Activated CD4-positive, alpha-beta T cell treated with anti-CD3 and anti-CD28 coated beads, Interleukin-2, Interleukin-4, amounts not matched to agents 100 ng/mL and 50 ng/mL, durations not matched to agents 16 hours and 8 hours (primary cell): ENCODE measurements around the gene ZDHHC8.

Experiments used
- DNase-seq: peaks from one replicate; pipeline ENCODE4 v3.0.0-alpha.2; 2020; ENCODE audit warnings: low spot score

ZDHHC8 gene

DNA sequence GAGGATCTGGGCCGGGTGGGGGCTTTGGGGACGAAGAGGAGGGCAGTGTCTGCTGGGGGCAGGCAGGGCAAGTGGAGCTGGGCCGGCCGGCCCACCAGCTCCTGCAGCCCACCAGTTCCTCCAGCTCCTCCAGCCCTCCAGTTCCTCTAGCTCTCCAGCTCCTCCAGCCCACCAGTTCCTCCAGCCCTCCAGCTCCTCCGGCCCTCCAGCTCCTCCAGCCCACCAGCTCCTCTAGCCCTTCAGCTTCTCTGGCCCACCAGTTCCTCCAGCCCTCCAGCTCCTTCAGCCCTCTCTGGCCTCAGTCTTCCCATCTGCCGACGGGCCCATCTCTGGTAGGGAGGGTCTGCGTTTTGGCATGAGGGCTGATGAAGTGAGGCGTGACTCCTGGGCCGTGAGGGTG is 28.4 kb downstream of the ZDHHC8 start:
- no peak for DNase-seq

DNA sequence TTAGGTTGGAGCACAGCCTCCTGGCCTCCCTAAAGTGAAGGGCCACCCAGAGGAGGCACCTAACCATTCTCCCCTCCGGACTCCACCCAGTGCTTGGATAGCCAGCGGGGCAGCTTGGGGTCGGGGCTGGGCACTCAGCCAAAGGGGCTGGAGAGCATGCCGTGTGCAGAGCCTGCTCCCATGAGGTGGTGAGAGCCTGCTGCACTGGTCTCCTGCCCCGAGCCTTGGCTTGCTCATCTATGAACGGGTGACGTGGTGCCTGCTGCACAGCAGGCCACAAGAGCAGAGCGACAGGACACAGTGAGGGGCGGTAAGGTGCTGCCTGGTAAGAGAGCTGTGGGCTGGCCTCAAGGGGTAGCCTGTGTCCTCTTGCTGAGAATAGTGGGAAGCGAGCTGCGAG is 33.3 kb downstream of the ZDHHC8 start:
- DNase-seq, result no peak

DNA sequence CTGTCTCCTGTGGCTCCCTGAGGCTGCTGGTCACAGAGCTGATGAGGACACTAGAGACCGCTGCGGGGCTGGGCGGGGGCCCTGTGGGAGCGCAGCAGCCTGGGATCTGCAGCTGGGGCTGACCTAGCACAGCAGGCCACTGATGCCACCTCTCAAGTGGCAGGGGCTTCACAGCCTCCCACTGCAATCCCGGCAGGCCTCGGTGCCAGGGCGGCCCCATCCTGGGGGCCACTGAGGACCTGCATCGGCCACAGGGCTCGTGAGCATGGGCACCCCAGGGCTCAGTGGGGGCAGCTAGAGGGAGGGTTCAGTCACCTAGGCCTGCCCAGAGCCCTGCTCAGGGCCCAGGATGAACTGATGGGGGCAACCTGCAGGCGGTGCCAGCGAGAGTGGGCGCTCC is 33.8 kb downstream of the ZDHHC8 start:
- DNase-seq, result no peak

DNA sequence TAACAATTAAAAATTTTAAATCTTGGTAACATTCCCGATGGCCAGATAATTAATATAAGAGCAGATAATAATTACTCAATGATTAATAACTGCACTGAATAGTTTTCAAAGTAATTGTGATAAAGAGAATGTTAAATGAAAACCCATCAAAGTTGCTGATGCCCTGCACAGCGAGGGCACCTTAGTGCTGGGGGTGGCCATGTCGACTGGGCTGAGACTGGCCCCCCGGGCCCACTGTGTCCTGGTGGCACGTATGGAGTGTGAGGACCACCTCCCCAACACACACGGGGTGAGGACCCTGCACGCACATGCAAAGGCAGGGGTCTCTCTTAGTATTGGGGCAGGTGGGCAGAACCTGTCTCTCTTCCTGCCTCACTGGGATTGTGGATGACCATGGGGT is 34.3 kb downstream of the ZDHHC8 start:
- no peak for DNase-seq

DNA sequence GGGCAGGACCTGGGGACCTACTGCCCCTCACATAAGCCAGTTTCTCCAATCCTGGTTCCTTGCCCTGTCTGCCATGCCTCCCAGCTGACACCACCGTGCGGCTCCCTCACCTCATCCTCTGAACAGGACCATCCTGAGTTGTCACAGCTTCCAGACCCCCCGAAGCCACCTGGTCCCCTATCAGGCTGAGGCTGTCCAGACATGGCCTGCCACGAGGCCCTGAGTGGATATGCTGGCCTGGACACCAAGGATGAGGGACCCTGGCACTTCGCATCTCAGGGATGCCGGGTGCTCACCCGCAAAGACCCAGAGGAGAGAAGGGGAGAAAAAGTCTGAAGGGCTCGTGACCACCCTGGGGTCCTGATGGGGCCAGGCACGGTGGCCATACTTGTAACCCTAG is 35.1 kb downstream of the ZDHHC8 start:
- no peak for DNase-seq

DNA sequence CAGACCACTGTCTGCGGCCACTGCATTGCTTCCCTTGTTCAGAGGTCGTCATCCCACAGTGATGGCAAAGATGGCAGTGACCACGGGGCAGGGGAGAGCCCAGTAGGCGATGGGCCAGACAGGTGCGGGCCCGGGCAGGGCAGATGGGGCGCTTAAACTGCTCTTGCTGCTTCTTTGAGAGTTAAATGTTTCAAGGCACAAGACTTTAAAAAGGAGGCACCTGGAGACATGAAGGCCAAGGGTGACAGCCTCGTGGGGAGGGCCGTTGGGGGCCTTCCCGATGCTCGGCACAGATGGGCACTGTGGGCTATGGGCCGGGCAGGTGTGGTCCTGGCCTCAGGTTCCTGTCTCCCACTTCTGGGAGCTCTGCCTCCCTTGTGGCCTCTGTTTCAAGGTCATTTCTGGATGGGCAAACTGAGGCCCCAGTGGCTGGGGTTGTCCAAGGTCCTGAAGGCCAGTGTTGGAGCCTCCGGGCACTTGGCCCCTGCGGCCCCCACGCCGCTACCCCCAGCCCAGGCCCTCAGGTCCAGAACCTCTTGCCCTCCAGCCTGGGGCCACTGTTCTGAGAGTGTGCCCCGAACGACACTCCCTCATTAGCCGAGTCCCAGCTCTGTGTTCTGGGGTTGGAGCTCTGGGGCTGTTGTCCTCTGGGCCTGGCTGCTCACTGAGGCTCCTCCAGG is 36.2 kb downstream of the ZDHHC8 start:
- DNase-seq, result no peak

DNA sequence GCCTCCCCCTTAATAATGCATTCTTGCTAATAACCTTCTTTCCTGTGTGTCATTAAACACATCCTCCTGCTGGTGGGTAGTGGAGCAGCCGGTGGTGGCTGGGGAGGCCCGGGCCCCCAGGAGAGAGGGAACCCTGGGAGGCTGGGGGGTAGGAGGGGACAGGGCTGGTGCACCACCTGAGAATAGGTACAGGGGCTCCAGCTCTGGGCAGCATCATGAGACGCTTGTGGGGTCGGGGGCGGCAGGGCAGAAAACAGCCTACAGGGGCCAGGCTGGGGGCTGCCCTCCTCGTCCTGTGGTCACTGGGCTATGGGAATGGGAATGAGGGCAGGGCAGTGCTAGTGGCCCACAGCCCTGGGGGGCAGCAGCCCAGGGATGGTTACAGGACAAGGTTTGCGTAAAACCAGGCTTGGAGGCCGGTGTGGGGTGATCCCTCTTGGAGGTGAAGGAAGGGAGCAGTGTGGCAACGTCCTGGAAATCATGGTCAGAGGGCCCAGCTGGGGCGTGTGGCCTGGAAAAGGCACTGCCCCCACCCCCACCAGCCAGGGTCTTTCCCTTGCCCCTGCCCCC is 37.7 kb downstream of the ZDHHC8 start:
- DNase-seq, result no peak

DNA sequence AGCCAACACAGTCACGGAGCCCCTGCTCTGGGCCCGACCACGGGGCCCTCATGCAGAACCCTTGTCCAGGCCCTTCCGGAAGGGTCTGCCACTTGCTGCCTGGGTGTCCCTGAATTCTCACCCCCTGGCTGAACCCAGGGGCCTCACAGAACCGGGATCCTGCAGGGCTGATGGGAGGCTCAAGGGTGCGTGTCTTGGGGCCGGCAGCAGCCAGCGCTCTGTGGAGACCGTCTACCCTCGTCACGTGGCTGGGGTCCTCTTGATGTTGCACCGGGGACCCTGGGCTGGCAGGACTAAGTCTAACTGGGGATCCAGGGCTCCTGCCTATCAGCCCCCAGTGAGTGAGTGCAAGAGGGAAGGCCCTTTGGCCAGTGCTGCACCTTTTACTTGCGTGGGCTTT is 38.6 kb downstream of the ZDHHC8 start:
- no peak for DNase-seq

DNA sequence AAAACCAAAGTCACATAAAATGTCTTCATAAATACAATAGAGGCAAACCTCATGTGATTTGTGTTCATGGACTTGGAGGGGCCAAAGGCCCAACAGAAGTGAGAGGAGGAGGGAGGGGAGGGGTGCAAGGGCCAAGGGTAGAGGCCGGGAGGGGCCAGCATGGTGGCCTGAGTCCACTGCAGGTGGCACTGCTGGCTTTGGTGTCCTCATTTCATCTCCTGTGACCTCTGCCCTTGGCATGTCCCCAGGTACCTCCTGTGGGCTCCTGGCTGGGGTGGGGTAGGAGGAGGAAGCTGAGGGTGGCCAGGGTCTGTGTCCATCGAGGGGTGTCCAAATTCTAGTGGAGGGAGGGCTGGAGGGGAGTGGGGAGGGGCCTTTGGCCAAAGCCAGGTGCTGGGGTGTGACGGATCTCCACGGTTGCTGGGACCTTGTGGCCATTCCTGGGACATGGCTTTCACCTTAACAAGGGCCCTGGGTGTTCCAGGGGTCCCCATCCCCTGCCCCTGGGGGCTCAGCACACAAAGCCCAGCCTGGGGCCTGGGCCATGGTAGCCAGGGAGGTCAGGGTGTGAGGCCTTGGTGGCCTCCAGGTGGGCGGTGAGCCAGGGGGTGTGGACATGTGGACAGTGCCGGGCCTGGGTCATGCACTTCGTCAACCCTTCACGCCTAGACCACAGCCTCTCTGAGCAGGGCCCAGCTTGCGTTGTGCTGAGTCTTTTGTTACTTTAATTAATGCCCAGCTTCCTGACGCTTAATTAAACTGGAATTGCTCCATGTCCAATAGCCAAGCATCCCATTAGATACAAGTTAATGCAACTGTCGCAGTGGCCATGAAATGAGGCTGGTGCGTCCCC is 39.9 kb downstream of the ZDHHC8 start:
- no peak for DNase-seq

DNA sequence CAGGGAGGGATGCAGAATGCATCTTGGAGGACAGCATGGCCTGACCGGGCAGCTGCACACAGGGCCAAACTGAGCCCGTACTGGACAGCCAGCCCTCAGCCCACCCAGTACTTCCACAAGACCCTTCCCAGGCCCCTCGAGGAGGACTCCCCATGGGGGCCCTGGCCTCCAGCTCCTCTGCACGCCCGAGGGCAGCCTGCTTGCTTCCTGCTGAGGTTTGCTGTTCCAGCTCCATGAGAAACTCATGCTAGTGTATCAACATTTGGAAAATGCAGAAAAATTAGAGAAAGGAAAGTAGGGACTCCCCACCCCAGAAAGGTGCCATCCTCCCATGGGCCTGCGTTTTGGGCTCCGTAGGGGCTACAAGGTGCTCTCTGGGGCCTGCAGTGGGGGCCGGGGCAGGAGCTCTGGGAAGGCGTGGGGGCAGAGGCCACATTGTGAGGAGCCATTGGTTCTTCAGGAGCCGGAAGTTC is 40.6 kb downstream of the ZDHHC8 start:
- no peak for DNase-seq

DNA sequence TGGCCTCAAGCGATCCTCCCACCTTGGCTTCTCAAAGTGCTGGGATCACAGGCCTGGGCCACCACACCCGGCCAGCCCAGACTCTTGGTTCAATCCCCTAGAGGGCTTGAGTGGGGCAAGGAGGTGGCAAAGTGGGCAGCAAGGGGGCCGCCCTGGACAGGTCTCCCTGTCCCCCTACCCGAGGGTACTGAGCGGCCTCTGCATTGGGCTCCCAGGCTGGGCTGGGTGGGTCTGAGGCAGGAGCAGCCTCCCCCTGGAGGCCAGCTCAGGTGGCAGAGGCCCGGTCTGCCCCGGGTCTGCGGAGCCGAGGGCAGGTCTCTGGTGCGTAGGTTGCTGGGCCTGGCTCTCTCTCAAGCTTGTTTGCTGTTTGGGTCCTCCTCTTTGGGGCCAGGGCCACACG is 41.6 kb downstream of the ZDHHC8 start:
- no peak for DNase-seq

DNA sequence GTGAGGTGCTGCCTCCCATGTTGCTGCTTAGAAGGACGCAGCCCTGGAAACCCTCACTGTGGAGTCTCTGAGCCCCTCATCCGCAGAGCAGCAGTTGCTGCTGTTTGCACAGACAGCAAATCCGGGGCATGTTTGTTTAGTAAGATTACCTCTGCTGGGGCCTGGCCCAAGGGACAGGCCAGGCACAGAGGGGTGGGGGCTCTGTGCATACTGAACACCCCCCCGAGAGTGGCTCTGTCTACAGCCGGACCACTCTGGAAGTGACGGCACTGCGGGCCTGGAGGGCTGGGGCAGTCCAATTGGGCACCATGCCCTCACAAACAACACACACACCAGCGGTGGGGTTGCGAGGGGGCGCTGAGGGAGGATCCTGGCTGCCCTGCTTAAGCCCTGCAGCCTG is 42.2 kb downstream of the ZDHHC8 start:
- DNase-seq, result no peak

DNA sequence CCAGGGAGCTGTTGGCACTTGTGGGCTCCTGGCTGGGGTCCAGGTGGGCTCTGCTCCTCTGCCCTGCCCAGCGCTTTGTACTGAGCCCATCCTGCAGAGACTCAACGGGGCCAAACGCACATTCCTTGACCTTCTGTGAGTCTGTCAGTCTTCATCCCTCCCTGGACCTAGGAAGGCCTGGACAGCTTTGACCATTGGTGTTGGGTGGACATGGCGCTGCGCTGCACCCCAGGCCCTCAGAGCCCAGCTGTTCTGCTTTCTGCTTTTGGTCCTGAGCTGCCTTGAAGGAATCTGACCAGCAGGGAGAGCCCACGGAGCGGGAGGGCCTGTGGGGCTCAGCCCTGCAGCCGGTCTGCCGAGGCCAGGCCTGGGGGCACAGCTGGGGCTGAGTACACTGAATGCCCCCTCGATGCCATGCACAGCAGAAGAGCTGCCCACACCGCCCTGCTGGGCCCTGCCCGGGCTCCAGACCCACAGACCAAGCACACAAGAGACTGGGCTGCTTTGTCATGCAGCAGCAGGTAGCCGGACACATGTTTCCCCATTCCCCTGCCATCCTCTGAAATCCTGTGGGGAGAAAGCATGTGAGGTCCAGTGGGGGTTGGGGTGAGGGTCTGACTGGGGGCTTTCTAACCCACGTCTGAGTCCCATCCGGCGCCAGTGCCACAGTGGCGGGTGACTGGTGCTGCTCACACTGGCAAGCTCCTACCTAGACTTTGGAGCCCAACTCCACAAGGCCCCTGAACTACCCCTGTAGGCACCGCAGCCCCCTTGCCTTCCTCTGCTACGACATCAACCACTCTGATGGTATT is 43.4 kb downstream of the ZDHHC8 start:
- DNase-seq, result no peak

DNA sequence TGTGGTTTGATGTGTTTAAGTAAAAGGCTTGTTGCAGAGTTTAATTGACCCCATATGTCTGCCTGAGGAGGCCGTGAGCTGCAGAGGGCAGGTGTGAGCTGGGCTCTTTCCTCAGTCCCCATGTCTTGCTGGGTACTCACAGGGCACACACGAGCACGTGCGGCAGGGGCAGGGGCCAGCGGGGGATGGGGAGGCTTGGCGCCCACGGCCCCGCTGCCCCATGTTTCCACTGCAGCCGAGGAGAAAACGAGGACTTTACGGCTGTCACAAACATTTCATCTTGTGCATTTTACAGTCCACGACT is 43.9 kb downstream of the ZDHHC8 start:
- DNase-seq, result no peak

DNA sequence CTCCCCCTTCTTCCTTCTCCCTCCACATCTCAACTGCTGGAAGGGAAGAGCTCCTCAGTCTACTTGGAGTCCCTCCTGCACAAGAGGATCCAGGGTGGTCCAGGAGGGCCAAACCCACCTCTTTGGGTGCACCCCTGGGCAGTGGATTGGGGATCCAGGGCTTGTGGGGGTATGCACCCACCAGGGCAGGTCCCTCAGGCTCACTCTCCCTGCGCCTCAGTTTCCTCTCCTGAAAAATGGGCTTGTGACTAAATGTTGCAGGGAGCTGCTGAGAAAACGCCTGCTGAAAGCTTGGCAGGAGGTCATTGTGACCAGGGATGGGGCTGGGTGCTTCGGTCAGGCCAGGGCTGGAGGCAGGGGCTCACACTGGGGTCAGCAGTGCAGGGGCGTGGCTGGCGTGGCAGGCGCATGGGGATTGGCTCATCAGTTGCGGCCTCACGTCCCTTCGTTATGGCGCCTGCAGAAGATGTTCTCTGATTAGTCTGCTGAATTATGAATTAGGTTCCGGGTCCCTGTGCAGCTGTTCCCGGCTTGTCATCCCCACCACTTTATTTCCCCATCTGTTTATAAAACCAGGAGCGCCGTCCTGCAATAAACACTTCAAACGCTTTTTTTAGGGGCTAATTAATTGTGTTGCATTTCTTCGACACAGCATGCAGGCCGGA is 44.9 kb downstream of the ZDHHC8 start:
- no peak for DNase-seq

DNA sequence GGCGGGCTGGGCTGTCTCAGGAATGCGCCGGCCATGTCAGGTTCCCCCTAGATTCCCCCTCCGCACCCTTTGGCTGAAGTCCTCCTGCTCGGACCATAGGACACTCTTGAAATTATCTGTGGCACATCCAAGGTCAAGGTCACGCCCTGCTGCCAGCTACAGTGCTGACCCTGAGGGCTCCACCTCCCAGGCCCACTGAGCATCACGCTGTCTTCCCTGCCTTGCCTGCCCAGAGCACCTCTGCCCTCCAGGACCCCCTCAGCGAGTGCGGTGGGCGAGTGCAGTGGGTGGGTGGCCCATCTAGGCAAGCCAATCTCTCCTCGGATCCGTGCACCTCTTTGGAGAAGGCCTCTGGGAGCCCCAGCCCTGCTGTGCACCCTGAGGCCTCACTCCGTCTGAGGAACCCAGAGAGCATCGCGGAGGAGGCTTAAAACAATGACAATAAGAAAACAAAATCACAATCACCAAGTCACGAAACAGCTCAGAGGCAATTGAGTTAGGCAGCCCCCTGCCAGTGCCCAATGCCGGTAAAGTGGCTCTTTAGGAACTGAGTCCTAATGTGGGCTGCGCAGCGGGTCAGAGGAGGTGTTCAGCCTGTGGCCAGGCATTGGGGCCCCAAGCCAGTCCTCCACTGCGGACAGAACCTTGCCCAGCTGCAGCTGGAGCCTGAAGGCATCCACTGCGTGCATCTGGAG is 45.8 kb downstream of the ZDHHC8 start:
- DNase-seq, result no peak

DNA sequence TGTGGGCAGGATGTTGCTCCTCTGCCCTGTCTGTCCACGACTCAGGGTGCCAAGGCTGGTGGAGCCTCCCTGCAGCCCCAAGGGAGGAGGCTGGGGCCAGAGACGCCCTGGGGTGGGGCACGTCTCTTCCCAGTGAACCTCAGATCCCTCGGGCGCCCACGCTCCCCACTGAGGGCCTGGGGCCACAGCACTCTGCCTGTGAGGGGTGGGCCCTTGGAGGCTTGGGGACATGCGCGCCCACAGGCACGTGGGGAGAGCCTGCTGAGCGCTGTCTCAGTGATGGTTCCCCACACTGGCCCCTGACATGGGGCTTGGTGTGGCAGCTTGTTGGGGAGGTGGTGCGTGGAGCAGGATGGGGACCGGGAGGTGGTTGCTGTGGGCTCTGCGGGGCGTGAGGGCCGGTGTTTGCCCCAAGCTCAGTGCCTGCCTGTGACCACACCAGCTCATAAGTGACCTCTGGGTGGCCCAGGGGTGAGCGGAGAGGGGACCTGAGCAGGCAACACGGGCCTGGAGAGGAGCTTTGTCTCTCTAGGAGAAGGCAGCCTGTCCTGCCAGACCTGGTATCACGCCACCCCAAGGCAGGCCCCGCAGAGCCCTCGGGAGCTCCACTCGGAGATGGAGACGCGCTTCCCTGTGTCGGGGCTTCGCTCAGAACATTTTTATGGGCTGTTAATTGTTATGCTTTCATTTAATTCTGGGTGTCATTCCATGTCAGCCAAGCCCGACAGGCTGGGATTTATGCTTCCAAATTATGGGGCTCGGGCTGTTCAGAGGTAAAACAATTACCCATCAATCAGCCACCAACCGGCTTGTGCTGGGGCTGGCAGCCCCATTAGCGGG is 46.7 kb downstream of the ZDHHC8 start:
- no peak for DNase-seq

DNA sequence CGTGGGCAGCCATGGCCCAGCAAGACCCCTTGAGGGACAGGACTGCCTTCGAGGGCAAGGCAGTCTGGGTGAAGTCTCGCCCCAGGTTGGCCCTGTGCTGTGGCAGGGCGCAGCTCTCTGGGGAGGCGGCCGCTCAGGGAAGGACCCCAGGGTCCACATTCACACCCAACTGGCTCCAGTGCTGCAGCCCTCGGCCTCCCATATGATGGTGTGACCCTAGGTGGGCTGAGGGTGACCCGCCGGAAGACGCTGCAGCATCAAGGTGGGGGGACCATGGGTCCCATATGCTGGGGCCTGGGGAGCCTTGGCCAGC is 47.3 kb downstream of the ZDHHC8 start:
- no peak for DNase-seq

DNA sequence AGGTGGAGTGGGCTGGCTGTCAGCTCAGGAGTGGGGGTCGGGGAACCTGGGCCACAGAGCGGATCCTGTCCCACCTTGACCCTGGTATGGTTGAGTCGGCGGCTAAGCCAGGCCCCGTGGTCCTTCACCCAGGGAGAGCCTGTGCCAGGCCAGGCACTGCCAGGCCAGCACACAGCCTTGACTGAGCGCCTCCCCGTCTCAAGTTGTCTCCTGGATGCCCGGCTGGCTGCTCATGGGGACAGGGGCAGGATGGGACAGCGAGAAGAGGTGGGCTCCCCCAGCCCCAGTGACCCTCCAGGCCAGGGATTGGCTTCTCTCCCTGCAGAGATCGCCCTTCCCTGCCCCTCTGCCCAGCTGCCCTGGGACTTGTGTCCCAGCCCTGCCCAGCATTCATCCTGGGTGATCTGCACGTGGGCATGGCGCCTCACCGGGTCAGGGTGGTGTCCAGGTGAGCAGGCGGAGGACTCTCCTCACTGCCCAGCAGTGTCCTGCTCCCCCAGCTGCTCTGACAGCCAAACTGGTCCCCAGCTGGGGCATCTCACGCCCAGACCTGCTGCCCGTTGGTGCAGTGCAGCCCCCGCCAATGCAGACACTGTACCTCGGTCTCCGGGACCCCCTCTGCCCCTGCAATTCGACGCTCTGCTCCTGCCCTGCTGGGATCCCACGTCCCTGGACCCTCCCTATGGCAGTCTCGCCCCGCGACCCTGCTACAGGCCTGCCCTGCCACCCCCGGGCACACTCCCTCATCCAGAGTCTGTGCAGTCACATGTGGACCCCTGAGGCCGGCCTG is 48.0 kb downstream of the ZDHHC8 start:
- no peak for DNase-seq

DNA sequence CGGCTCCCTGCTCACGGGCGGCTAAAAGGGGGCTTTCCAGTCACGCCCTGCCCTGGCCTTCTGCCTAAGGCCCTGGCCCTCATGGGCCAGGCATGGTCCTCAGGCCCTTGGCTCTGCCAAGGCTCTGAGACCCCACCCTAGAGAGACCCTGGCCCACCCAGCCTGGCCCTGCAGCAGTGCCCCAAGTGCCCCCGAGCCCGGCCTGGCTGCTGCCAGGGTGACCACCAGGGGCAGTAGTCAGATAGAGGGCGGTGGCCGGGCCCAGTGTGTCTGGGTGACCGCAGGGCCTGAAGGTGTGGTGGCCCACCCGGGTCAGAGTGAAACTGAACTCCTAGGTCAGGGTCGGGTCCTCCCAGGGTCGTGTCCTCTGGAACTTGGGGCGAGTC is 48.6 kb downstream of the ZDHHC8 start:
- DNase-seq, result no peak
